Thyroid gland (tissue), 4 donors: ENCODE measurements around the gene UCP3.

ENCODE experiments used
- CTCF ChIP-seq, 6 experiments: fragments of 200-600 bp in 3 of 6; fragments of 450-650 bp in 3 of 6; sonication (generic) in 3 of 6; IDR thresholded peaks; one replicate each; pipeline ENCODE4 v1.5.1; 2016 to 2019; ENCODE audit warnings: antibody characterized with exemption in 6 of 6, mild to moderate bottlenecking in 2 of 6, inconsistent platforms in 1 of 6, moderate library complexity in 1 of 6
- POLR2A ChIP-seq, 2 donors: fragments of 450-650 bp; IDR thresholded peaks; one replicate each; pipeline ENCODE4 v1.6.1; 2017; ENCODE audit warnings: antibody characterized with exemption in 2 of 2, mild to moderate bottlenecking in 2 of 2, moderate library complexity in 1 of 2

DNA sequence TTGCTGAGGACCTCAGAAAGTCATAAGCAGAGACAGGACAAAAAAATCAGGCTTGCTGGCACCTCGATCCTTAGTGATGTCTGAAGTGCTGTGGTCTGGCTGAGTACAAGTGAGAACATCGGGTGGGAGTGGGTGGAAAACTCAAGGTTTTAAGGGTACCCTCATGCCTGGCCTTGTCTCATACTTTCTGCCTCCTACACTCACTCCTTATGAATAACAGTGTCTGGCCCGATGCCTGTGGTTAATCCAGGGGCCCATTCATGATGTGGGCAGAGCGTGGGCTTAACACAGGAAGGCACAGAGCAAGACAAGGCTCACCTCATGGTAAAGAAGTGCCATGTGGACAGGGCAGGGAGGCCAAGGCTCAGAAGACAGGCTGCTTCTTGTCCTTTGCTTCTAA, 11.0 kb upstream of the UCP3 start:
- no peak for TF ChIP-seq CTCF (IDR thresholded peaks at IDR 0.05)
- no peak for TF ChIP-seq POLR2A (IDR thresholded peaks at IDR 0.05)
